Keratinocyte (primary cell): Measurements from ENCODE around the gene FAM241A. TPM values are rescaled to one million over a fixed set of nuclear protein-coding genes. Genes with fewer than 3 reads are reported as not detected.

Source experiments
- DNase-seq: peaks from one replicate; pipeline ENCODE4 v3.0.0-alpha.2; 2011; ENCODE audit warnings: low read depth, missing footprints, low spot score
- FAIRE-seq: peaks from 2 replicates; lab custom pipeline; 2011; peaks lifted over from hg19 to GRCh38; lab: Jason Lieb, UNC
- H2AFZ ChIP-seq: 2 replicates; pipeline ENCODE4 v1.6.0; 2012; ENCODE audit warnings: low read length, control low read depth, inconsistent platforms; ENCODE audit not compliant: control insufficient read depth
- H3K27ac ChIP-seq: 2 replicates; pipeline ENCODE4 v1.5.1; 2011; ENCODE audit warnings: low read length; ENCODE audit not compliant: control insufficient read depth, insufficient read depth
- H3K27me3 ChIP-seq: 3 replicates; pipeline ENCODE4 v1.6.0; 2011; ENCODE audit warnings: low read length; ENCODE audit not compliant: control insufficient read depth, insufficient read depth; ENCODE audit errors: extremely low read depth
- H3K36me3 ChIP-seq, 2 experiments: 2 replicates in 1 of 2; 3 replicates in 1 of 2; pipeline ENCODE4 v1.5.1; 2011; ENCODE audit warnings: low read length in 2 of 2, mild to moderate bottlenecking in 1 of 2; ENCODE audit not compliant: control insufficient read depth in 2 of 2, insufficient read depth in 2 of 2; ENCODE audit errors: extremely low read depth in 1 of 2
- H3K4me1 ChIP-seq: 3 replicates; pipeline ENCODE4 v1.5.1; 2011; ENCODE audit warnings: low read length; ENCODE audit not compliant: control insufficient read depth, insufficient read depth; ENCODE audit errors: extremely low read depth
- H3K4me2 ChIP-seq: 3 replicates; pipeline ENCODE4 v1.6.0; 2011; ENCODE audit warnings: low read depth, low read length; ENCODE audit not compliant: control insufficient read depth, insufficient read depth; ENCODE audit errors: extremely low read depth
- H3K4me3 ChIP-seq, 3 experiments: fragments of 200-600 bp in 1 of 3; sonication (generic) in 1 of 3; 2 replicates in 2 of 3; 3 replicates in 1 of 3; pipeline ENCODE4 v1.5.1; 2011 to 2016; ENCODE audit warnings: low read length in 3 of 3, mild to moderate bottlenecking in 3 of 3, control low read depth in 2 of 3, inconsistent platforms in 1 of 3, low read depth in 1 of 3, mixed read lengths in 1 of 3, mixed run types in 1 of 3, moderate library complexity in 1 of 3; ENCODE audit not compliant: control insufficient read depth in 2 of 3, insufficient read depth in 2 of 3; ENCODE audit errors: extremely low read depth in 1 of 3
- H3K79me2 ChIP-seq: 2 replicates; pipeline ENCODE4 v1.6.0; 2012; ENCODE audit warnings: low read length; ENCODE audit not compliant: control insufficient read depth, insufficient read depth
- H3K9ac ChIP-seq: 3 replicates; pipeline ENCODE4 v1.6.0; 2011; ENCODE audit warnings: low read length; ENCODE audit not compliant: control insufficient read depth, insufficient read depth; ENCODE audit errors: extremely low read depth
- H3K9me1 ChIP-seq: 3 replicates; pipeline ENCODE4 v1.6.0; 2011; ENCODE audit warnings: low read length; ENCODE audit not compliant: control insufficient read depth, insufficient read depth; ENCODE audit errors: extremely low read depth
- H3K9me3 ChIP-seq: 2 replicates; pipeline ENCODE4 v1.5.1; 2012; ENCODE audit warnings: low read depth, low read length; ENCODE audit not compliant: control insufficient read depth
- H4K20me1 ChIP-seq: 3 replicates; pipeline ENCODE4 v1.6.0; 2011; ENCODE audit warnings: low read length; ENCODE audit not compliant: control insufficient read depth, insufficient read depth; ENCODE audit errors: extremely low read depth
- EZH2 ChIP-seq: IDR thresholded peaks from one replicate; pipeline ENCODE4 v1.6.1; 2012; ENCODE audit warnings: inconsistent platforms, mild to moderate bottlenecking, low read length, moderate library complexity
- dilution Hi-C: fragments of 300-500 bp; cut with MboI; formaldehyde crosslinking; loops from one replicate; pipeline ENCODE4 v1.7.0; 2020; ENCODE audit warnings: low sequenced_read_pairs; ENCODE audit not compliant: extremely low pct_ligation_motif_present
- polyA plus RNA-seq, 5 experiments: library from polyadenylated mRNA; depleted of rRNA in 3 of 5; stranded (reverse) in 3 of 5; stranded (forward) in 1 of 5; unstranded in 1 of 5; fragments of >200 nt; gene quantifications; 1 replicate in 1 of 5; 2 replicates in 3 of 5; 3 replicates in 1 of 5; pipeline versions ENCODE4 v1.2.1 to v1.2.3, GENCODE V29; 2011 to 2012; ENCODE audit warnings: missing spikeins in 2 of 5, low read depth in 1 of 5, low replicate concordance in 1 of 5
- TF ChIP-seq, protein P1 (sequence below), 3 experiments: IDR thresholded peaks in 1 of 3; conservative IDR thresholded peaks in 1 of 3; optimal IDR thresholded peaks in 1 of 3; 2 replicates in 2 of 3; 3 replicates in 1 of 3; pipeline versions ENCODE3 to v1.5.1; 2011; ENCODE audit warnings: low read length in 3 of 3, mild to moderate bottlenecking in 3 of 3, moderate library complexity in 2 of 3, control low read depth in 1 of 3, inconsistent platforms in 1 of 3; ENCODE audit not compliant: insufficient read depth in 2 of 3; ENCODE audit errors: extremely low read depth in 1 of 3

FAM241A gene
- polyA plus RNA-seq, 1 donor (not counting 4 experiments of a cell fraction or from before 2014, with no cell fraction given) = 2.9 TPM

DNA sequence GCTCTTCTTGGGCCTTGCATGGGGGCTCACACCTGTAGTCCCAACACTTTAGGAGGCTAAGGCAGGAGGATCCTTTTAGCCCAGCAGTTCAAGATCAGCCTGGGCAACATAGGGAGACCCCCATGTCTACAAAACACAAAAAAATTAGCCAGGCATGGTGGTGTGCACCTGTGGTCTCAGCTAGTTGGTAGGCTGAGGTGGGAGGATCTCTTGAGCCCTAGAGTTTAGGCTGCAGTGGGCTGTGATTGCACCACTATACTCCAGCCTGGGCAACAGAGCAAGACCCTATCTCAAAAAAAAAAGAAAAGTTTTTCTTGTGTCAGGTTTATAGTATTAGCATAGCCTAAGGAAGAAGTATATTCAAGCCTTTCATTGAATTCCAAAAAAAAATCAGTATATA is 30.8 kb upstream of the FAM241A start:
- H3K4me1 ChIP-seq = peaks cover 9% of the 10 kb centered on the region
- FAIRE-seq (no peak), DNase-seq (no peak)
- no peak overlapping the region for H3K9ac ChIP-seq
- peaks cover 3% of the 10 kb centered on the region for H3K9me1 ChIP-seq
- dilution Hi-C loops = no loop called here
- no peak overlapping the region for H3K4me3 ChIP-seq
- TF ChIP-seq, protein P1, sequence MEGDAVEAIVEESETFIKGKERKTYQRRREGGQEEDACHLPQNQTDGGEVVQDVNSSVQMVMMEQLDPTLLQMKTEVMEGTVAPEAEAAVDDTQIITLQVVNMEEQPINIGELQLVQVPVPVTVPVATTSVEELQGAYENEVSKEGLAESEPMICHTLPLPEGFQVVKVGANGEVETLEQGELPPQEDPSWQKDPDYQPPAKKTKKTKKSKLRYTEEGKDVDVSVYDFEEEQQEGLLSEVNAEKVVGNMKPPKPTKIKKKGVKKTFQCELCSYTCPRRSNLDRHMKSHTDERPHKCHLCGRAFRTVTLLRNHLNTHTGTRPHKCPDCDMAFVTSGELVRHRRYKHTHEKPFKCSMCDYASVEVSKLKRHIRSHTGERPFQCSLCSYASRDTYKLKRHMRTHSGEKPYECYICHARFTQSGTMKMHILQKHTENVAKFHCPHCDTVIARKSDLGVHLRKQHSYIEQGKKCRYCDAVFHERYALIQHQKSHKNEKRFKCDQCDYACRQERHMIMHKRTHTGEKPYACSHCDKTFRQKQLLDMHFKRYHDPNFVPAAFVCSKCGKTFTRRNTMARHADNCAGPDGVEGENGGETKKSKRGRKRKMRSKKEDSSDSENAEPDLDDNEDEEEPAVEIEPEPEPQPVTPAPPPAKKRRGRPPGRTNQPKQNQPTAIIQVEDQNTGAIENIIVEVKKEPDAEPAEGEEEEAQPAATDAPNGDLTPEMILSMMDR (optimal IDR thresholded peaks at IDR 0.05 in 1 of 3, IDR thresholded peaks at IDR 0.05 in 1 of 3, conservative IDR thresholded peaks at IDR 0.05 in 1 of 3; ENCODE audit: extremely low read depth in 1 of 3, insufficient read depth in 2 of 3, low read length in 3 of 3) = no peak
- TF ChIP-seq EZH2 = no peak
- no peaks in the 10 kb centered on the region for H3K79me2 ChIP-seq
- no peak overlapping the region for H3K4me2 ChIP-seq
- no peak overlapping the region for H2AFZ ChIP-seq
- no peaks in the 10 kb centered on the region for H3K27me3 ChIP-seq
- H3K9me3 ChIP-seq = no peaks in the 10 kb centered on the region
- no peaks in the 10 kb centered on the region for H3K36me3 ChIP-seq
- no peak overlapping the region for H3K27ac ChIP-seq
- no peaks in the 10 kb centered on the region for H4K20me1 ChIP-seq

DNA sequence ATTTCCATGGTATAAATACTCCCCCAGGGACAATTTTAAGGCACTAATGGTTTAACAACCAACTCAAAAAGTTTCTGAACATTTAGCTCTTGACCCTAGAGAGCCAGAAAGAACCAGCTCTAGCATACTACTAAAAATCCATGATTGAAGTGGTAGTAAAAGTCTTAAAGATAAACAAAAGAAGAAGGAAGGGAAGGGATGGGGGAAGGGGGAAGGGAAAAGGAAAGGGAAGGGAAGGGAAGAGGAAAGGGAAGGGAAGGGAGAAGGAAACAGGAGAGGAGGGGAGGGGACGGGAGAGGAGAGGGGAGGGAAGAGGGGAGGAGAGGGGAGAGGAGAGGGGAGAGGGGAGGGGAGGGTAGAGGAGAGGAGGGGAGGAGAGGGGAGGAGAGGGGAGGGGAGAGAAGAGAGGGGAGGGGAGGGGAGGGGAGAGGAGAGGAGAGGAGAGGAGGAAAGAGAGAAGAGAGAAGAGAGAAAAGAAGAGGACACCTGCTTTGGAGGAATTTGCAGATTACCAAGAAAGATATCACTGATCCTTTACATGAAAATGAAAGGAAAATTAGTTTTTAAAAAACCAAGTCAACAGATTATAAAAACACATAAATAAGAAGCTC is 26.4 kb upstream of the FAM241A start:
- H3K4me1 ChIP-seq = no peaks in the 10 kb centered on the region
- H3K27me3 ChIP-seq = peaks cover 3% of the 10 kb centered on the region
- no peaks in the 10 kb centered on the region for H3K79me2 ChIP-seq
- no peak overlapping the region for H3K4me3 ChIP-seq
- FAIRE-seq = no peak
- no peak overlapping the region for H3K27ac ChIP-seq
- no peak for DNase-seq
- H3K36me3 ChIP-seq = no peaks in the 10 kb centered on the region
- no peak overlapping the region for H3K9ac ChIP-seq
- no peak overlapping the region for H2AFZ ChIP-seq
- H4K20me1 ChIP-seq = no peaks in the 10 kb centered on the region
- TF ChIP-seq EZH2 = no peak
- TF ChIP-seq, protein P1 (optimal IDR thresholded peaks at IDR 0.05 in 1 of 3, IDR thresholded peaks at IDR 0.05 in 1 of 3, conservative IDR thresholded peaks at IDR 0.05 in 1 of 3; ENCODE audit: extremely low read depth in 1 of 3, insufficient read depth in 2 of 3, low read length in 3 of 3) = no peak
- no peak overlapping the region for H3K4me2 ChIP-seq
- H3K9me1 ChIP-seq = no peaks in the 10 kb centered on the region
- no peaks in the 10 kb centered on the region for H3K9me3 ChIP-seq
- dilution Hi-C loops = no loop called here
